ENCODE data around the gene OR52I1.

OR52I1 gene

GRCh38 chr11:4644233-4644632, 50.4 kb downstream of the OR52I1 start:
- H3K4me3 ChIP-seq (ENCODE audit: control insufficient read depth in 1 of 7, extremely low read depth in 1 of 7, insufficient read depth in 4 of 7, low read depth in 2 of 7, low read length in 6 of 7): no peak overlapping the region
- 83% methylated on average over 4 of the region's 4 CpGs for WGBS (ENCODE audit: insufficient coverage)
- no peak for DNase-seq
- no peaks in the 10 kb centered on the region for H3K36me3 ChIP-seq (ENCODE audit: control insufficient read depth in 4 of 4, insufficient read depth in 4 of 4, low read length in 3 of 4)
- no peak overlapping the region for H3K27ac ChIP-seq (ENCODE audit: insufficient read depth in 1 of 2, low read depth in 1 of 2, low read length in 2 of 2, poor library complexity in 1 of 2, severe bottlenecking in 2 of 2)
- peaks cover 0 to 2% (median 0%) of the 10 kb centered on the region in 5 experiments for H3K27me3 ChIP-seq (replicated peaks in 2 of 5; ENCODE audit: control insufficient read depth in 4 of 5, insufficient read depth in 5 of 5, low read length in 4 of 5)
- POLR2A ChIA-PET: no interaction called here
- H3K9me3 ChIP-seq (ENCODE audit: control extremely low read depth in 1 of 5, control insufficient read depth in 4 of 5, insufficient read depth in 2 of 5, low read depth in 1 of 5, low read length in 4 of 5): no peaks in the 10 kb centered on the region
- no peaks in the 10 kb centered on the region for H3K4me1 ChIP-seq (ENCODE audit: control extremely low read depth in 1 of 4, control insufficient read depth in 4 of 4, insufficient read depth in 4 of 4, low read length in 3 of 4)
- CTCF ChIA-PET: interaction anchor here (1.4 kb wide), 1 partner anchor 182 kb away, joined by 3 read pairs; no protein-coding TSS in a partner anchor

Measured in common myeloid progenitor, CD34-positive (primary cell).